HEK293 (cell line): Measurements from ENCODE around the gene DDC.

Experiments
- CTCF ChIA-PET: fragments of 350-600 bp; formaldehyde crosslinking; extraction: SDS; loops from one replicate; lab custom pipeline; 2021; ENCODE audit warnings: antibody characterized with exemption; lab: Yijun Ruan, JAX
- POLR2A ChIA-PET: fragments of 300-600 bp; formaldehyde crosslinking; extraction: SDS; loops from one replicate; lab custom pipeline; 2020; ENCODE audit warnings: antibody characterized with exemption, inconsistent platforms; lab: Yijun Ruan, JAX
- H3K27ac ChIP-seq: fragments of 200-500 bp; sonication (Bioruptor generic); 2 replicates; pipeline ENCODE4 v1.5.1; 2014; ENCODE audit warnings: low read depth, low read length, control low read depth, inconsistent platforms; ENCODE audit errors: extremely low read depth
- H3K36me3 ChIP-seq, 2 experiments: fragments of 200-500 bp in 1 of 2; sonication (Bioruptor generic) in 1 of 2; 1 replicate in 1 of 2; 2 replicates in 1 of 2; pipeline ENCODE4 v1.5.1; 2014 to 2017; ENCODE audit warnings: inconsistent platforms in 2 of 2, low read length in 2 of 2; ENCODE audit not compliant: control insufficient read depth in 2 of 2, insufficient read depth in 1 of 2
- H3K4me1 ChIP-seq: fragments of 200-500 bp; sonication (Bioruptor generic); 2 replicates; pipeline ENCODE4 v1.5.1; 2014; ENCODE audit warnings: mild to moderate bottlenecking, low read length, inconsistent platforms; ENCODE audit not compliant: control insufficient read depth, insufficient read depth
- H3K4me3 ChIP-seq: 2 replicates; pipeline ENCODE4 v1.5.1; 2011; ENCODE audit warnings: low read depth, mild to moderate bottlenecking, control low read depth, low read length, moderate library complexity
- H3K9me3 ChIP-seq: fragments of 200-500 bp; sonication (Bioruptor generic); 2 replicates; pipeline ENCODE4 v1.5.1; 2014; ENCODE audit warnings: low read depth, low read length, inconsistent platforms; ENCODE audit not compliant: control insufficient read depth, insufficient read depth
- GLI4 ChIP-seq: fragments of 450-650 bp; formaldehyde crosslinking; IDR thresholded peaks from 2 replicates; pipeline ENCODE4 v1.5.1; 2016; ENCODE audit warnings: missing biosample characterization, missing genetic modification characterization
- GLIS1 ChIP-seq: fragments of 450-650 bp; formaldehyde crosslinking; IDR thresholded peaks from 2 replicates; pipeline ENCODE4 v1.5.1; 2016; ENCODE audit warnings: missing biosample characterization, missing genetic modification characterization
- KLF1 ChIP-seq: fragments of 450-650 bp; formaldehyde crosslinking; IDR thresholded peaks from 2 replicates; pipeline ENCODE4 v1.5.1; 2016; ENCODE audit warnings: missing biosample characterization, missing genetic modification characterization
- PRDM1 ChIP-seq: fragments of 450-650 bp; formaldehyde crosslinking; IDR thresholded peaks from 2 replicates; pipeline ENCODE4; 2016; ENCODE audit warnings: missing biosample characterization, missing genetic modification characterization
- RBAK ChIP-seq: fragments of 450-650 bp; formaldehyde crosslinking; IDR thresholded peaks from 2 replicates; pipeline ENCODE4 v1.5.1; 2016; ENCODE audit warnings: missing biosample characterization, missing genetic modification characterization
- SCRT1 ChIP-seq: fragments of 450-650 bp; formaldehyde crosslinking; IDR thresholded peaks from 2 replicates; pipeline ENCODE4 v1.5.1; 2016; ENCODE audit warnings: missing biosample characterization, missing genetic modification characterization, borderline replicate concordance
- SCRT2 ChIP-seq: fragments of 450-650 bp; formaldehyde crosslinking; IDR thresholded peaks from 2 replicates; pipeline ENCODE4 v1.5.1; 2016; ENCODE audit warnings: missing biosample characterization, missing genetic modification characterization
- TCF7L2 ChIP-seq: IDR thresholded peaks from 2 replicates; pipeline ENCODE4 v1.6.1; 2011; ENCODE audit warnings: low read depth, mild to moderate bottlenecking, inconsistent platforms, low read length, moderate library complexity, borderline replicate concordance
- ZBTB21 ChIP-seq: fragments of 450-650 bp; formaldehyde crosslinking; IDR thresholded peaks from 2 replicates; pipeline ENCODE4 v1.5.1; 2017; ENCODE audit warnings: missing biosample characterization, missing genetic modification characterization
- ZFHX2 ChIP-seq: fragments of 450-650 bp; formaldehyde crosslinking; conservative IDR thresholded peaks from 2 replicates; pipeline ENCODE4 v1.5.1; 2016; ENCODE audit warnings: missing biosample characterization, missing genetic modification characterization
- ZFP41 ChIP-seq: fragments of 450-650 bp; formaldehyde crosslinking; IDR thresholded peaks from 2 replicates; pipeline ENCODE4 v1.5.1; 2016; ENCODE audit warnings: missing biosample characterization, missing genetic modification characterization, borderline replicate concordance
- ZNF132 ChIP-seq: fragments of 450-650 bp; formaldehyde crosslinking; IDR thresholded peaks from 2 replicates; pipeline ENCODE4 v1.5.1; 2017; ENCODE audit warnings: missing biosample characterization, missing genetic modification characterization, borderline replicate concordance
- ZNF138 ChIP-seq: fragments of 450-650 bp; formaldehyde crosslinking; IDR thresholded peaks from 2 replicates; pipeline ENCODE4 v1.5.1; 2016; ENCODE audit warnings: missing biosample characterization, missing genetic modification characterization, borderline replicate concordance
- ZNF266 ChIP-seq: fragments of 450-650 bp; formaldehyde crosslinking; IDR thresholded peaks from 2 replicates; pipeline ENCODE4 v1.5.1; 2016; ENCODE audit warnings: missing biosample characterization, missing genetic modification characterization, low read depth
- ZNF274 ChIP-seq, 2 experiments: fragments of 200-500 bp in 1 of 2; fragments of 450-650 bp in 1 of 2; sonication (Bioruptor generic) in 1 of 2; formaldehyde crosslinking in 1 of 2; IDR thresholded peaks; 2 replicates each; pipeline versions ENCODE4 v1.5.1 to v1.6.1; 2014 to 2016; ENCODE audit warnings: borderline replicate concordance in 1 of 2, inconsistent platforms in 1 of 2, low read length in 1 of 2, missing biosample characterization in 1 of 2, missing genetic modification characterization in 1 of 2
- ZNF302 ChIP-seq: fragments of 450-650 bp; formaldehyde crosslinking; IDR thresholded peaks from 2 replicates; pipeline ENCODE4 v1.5.1; 2016; ENCODE audit warnings: missing biosample characterization, missing genetic modification characterization, low read depth
- ZNF350 ChIP-seq: fragments of 450-650 bp; formaldehyde crosslinking; IDR thresholded peaks from 2 replicates; pipeline ENCODE4 v1.5.0; 2017; ENCODE audit warnings: missing biosample characterization, mild to moderate bottlenecking, missing genetic modification characterization
- ZNF404 ChIP-seq: fragments of 450-650 bp; formaldehyde crosslinking; IDR thresholded peaks from 2 replicates; pipeline ENCODE4 v1.5.1; 2017; ENCODE audit warnings: missing biosample characterization, missing genetic modification characterization
- ZNF558 ChIP-seq: fragments of 450-650 bp; formaldehyde crosslinking; IDR thresholded peaks from 2 replicates; pipeline ENCODE4 v1.5.1; 2016; ENCODE audit warnings: missing biosample characterization, missing genetic modification characterization
- ZNF76 ChIP-seq: fragments of 450-650 bp; formaldehyde crosslinking; IDR thresholded peaks from 2 replicates; pipeline ENCODE4; 2016; ENCODE audit warnings: low read depth, missing biosample characterization, missing genetic modification characterization, borderline replicate concordance
- ZNF791 ChIP-seq: fragments of 450-650 bp; formaldehyde crosslinking; IDR thresholded peaks from 2 replicates; pipeline ENCODE4 v1.5.1; 2016; ENCODE audit warnings: missing biosample characterization, missing genetic modification characterization
- TF ChIP-seq, protein P1 (sequence below): fragments of 450-650 bp; formaldehyde crosslinking; IDR thresholded peaks from 2 replicates; pipeline ENCODE4 v1.5.1; 2016; ENCODE audit warnings: missing biosample characterization, missing genetic modification characterization
- TF ChIP-seq, protein P2 (sequence below): fragments of 450-650 bp; IDR thresholded peaks from 2 replicates; pipeline ENCODE4 v1.5.1; 2018; ENCODE audit warnings: missing biosample characterization, mild to moderate bottlenecking, missing genetic modification characterization
- TF ChIP-seq, protein P3 (sequence below): fragments of 450-650 bp; formaldehyde crosslinking; IDR thresholded peaks from 2 replicates; pipeline ENCODE4; 2016; ENCODE audit warnings: missing biosample characterization, missing genetic modification characterization

The DDC gene

DNA sequence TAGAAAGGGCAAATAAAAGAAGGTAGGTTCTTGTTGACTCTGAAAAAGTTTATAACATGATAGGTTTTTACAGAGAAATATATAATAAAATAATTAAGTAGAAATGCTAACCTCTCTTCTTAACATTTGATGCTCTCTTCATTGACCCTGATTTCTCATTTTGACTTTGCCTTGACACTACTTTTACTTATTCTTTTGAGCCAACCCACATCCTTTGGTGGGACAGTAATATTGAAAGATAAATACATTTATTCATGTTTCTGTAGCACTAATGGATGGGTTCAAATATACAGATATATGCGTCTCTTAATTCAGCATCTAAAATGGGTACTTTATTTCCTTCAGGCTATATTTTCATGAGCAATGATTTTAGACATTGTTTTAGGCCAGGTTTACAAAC, 34.4 kb downstream of the DDC start:
- H3K4me3 ChIP-seq = no peak overlapping the region
- no peaks in the 10 kb centered on the region for H3K9me3 ChIP-seq
- ChIA-PET POLR2A (interaction anchor here (0.8 kb wide), 1 partner anchor 28 kb away, joined by 3 read pairs; no protein-coding TSS in a partner anchor), CTCF (no interaction called here)
- H3K36me3 ChIP-seq = no peaks in the 10 kb centered on the region
- no peak overlapping the region for H3K27ac ChIP-seq
- TF ChIP-seq RBAK (tag by site-specific recombination) = no peak
- TF ChIP-seq GLI4 (tag by site-specific recombination) = no peak
- TF ChIP-seq, protein P1, sequence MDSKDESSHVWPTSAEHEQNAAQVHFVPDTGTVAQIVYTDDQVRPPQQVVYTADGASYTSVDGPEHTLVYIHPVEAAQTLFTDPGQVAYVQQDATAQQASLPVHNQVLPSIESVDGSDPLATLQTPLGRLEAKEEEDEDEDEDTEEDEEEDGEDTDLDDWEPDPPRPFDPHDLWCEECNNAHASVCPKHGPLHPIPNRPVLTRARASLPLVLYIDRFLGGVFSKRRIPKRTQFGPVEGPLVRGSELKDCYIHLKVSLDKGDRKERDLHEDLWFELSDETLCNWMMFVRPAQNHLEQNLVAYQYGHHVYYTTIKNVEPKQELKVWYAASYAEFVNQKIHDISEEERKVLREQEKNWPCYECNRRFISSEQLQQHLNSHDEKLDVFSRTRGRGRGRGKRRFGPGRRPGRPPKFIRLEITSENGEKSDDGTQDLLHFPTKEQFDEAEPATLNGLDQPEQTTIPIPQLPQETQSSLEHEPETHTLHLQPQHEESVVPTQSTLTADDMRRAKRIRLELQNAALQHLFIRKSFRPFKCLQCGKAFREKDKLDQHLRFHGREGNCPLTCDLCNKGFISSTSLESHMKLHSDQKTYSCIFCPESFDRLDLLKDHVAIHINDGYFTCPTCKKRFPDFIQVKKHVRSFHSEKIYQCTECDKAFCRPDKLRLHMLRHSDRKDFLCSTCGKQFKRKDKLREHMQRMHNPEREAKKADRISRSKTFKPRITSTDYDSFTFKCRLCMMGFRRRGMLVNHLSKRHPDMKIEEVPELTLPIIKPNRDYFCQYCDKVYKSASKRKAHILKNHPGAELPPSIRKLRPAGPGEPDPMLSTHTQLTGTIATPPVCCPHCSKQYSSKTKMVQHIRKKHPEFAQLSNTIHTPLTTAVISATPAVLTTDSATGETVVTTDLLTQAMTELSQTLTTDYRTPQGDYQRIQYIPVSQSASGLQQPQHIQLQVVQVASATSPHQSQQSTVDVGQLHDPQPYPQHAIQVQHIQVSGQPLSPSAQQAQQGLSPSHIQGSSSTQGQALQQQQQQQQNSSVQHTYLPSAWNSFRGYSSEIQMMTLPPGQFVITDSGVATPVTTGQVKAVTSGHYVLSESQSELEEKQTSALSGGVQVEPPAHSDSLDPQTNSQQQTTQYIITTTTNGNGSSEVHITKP (tag by site-specific recombination) = no peak
- TF ChIP-seq ZNF132 (tag by site-specific recombination) = no peak
- no peaks in the 10 kb centered on the region for H3K4me1 ChIP-seq

DNA sequence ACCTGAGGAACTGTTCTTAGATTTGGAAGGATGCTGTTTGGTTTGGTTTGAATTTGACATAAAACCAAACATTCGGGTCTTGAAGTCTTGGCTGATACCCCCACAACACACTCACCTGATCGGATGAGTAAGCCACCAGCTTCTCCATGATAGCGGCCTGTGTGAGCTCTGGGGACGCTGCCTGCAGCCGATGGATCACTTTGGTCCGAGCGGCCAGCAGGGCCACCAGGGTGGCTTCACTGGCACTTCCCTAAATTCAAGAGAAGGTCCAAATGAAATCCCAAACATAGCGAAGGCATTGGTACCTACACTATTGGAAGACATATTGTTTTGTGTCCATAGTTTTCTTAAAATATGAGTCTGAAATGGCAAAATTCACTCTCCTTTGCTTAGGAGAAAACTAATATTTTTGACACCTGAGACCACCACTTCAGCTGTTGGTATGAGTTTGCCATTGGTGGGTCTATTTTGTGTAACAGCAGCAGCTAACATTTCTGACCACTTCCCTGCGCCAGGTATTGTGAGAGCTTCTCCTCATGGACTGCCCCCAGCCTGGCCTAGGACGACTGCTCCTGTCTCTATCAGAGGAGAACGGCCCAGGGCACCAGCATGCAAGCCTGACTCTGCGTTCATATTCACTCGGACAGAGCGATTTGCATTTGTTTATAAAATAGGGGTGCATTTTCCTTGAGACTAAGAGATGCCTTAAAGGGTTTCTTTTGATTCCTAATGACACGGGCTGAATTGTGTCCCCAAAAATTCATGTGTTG, 35.9 kb downstream of the DDC start:
- no peaks in the 10 kb centered on the region for H3K36me3 ChIP-seq
- no peak for TF ChIP-seq KLF1 (tag by site-specific recombination)
- no peak for TF ChIP-seq ZBTB21
- no peak for TF ChIP-seq ZNF350 (tag by site-specific recombination)
- TF ChIP-seq ZNF791 (tag by site-specific recombination) = no peak
- TF ChIP-seq SCRT2 (tag by site-specific recombination) = no peak
- TF ChIP-seq GLIS1 (tag by site-specific recombination) = no peak
- TF ChIP-seq TCF7L2 = no peak
- TF ChIP-seq, protein P2, sequence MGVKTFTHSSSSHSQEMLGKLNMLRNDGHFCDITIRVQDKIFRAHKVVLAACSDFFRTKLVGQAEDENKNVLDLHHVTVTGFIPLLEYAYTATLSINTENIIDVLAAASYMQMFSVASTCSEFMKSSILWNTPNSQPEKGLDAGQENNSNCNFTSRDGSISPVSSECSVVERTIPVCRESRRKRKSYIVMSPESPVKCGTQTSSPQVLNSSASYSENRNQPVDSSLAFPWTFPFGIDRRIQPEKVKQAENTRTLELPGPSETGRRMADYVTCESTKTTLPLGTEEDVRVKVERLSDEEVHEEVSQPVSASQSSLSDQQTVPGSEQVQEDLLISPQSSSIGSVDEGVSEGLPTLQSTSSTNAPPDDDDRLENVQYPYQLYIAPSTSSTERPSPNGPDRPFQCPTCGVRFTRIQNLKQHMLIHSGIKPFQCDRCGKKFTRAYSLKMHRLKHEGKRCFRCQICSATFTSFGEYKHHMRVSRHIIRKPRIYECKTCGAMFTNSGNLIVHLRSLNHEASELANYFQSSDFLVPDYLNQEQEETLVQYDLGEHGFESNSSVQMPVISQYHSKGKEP (tag by site-specific recombination) = no peak
- TF ChIP-seq ZFP41 (tag by site-specific recombination) = no peak
- no peak for TF ChIP-seq ZNF404 (tag by site-specific recombination)
- no peak for TF ChIP-seq PRDM1
- TF ChIP-seq, protein P3, sequence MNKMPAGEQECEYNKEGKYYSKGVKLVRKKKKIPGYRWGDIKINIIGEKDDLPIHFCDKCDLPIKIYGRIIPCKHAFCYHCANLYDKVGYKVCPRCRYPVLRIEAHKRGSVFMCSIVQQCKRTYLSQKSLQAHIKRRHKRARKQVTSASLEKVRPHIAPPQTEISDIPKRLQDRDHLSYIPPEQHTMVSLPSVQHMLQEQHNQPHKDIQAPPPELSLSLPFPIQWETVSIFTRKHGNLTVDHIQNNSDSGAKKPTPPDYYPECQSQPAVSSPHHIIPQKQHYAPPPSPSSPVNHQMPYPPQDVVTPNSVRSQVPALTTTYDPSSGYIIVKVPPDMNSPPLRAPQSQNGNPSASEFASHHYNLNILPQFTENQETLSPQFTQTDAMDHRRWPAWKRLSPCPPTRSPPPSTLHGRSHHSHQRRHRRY (tag by site-specific recombination) = no peak
- no peak for TF ChIP-seq SCRT1 (tag by site-specific recombination)
- no peak for TF ChIP-seq ZNF266 (tag by site-specific recombination)
- TF ChIP-seq ZNF302 (tag by site-specific recombination) = no peak
- no peak for TF ChIP-seq ZNF138 (tag by site-specific recombination)
- no peak for TF ChIP-seq ZNF76
- TF ChIP-seq ZNF558 (tag by site-specific recombination) = no peak
- no peak for TF ChIP-seq ZFHX2 (tag by site-specific recombination)
- TF ChIP-seq ZNF274 (IDR thresholded peaks at IDR 0.05; ENCODE audit: low read length) = no peak
- no peak for TF ChIP-seq ZNF274 (tag by site-specific recombination; IDR thresholded peaks at IDR 0.05; ENCODE audit: borderline replicate concordance)
- TF ChIP-seq, all 188 proteins: peak for 0
- ChIA-PET POLR2A (no interaction called here), CTCF (no interaction called here)
- Histone ChIP-seq H3K4me1 (no peaks in the 10 kb centered on the region), H3K27ac (no peak overlapping the region), H3K4me3 (no peak overlapping the region), H3K9me3 (no peaks in the 10 kb centered on the region)
